Skeletal muscle satellite cell (primary cell): ENCODE results near the gene SETD3.

Experiments
- H3K27me3 ChIP-seq: 2 replicates; pipeline ENCODE4 v1.7.0; 2013; ENCODE audit warnings: low read length; ENCODE audit not compliant: control insufficient read depth, insufficient read depth
- H3K36me3 ChIP-seq: 2 replicates; pipeline ENCODE4 v1.7.0; 2013; ENCODE audit warnings: mild to moderate bottlenecking, control low read depth, low read length; ENCODE audit not compliant: insufficient read depth
- H3K4me1 ChIP-seq: 2 replicates; pipeline ENCODE4 v1.7.0; 2013; ENCODE audit warnings: low read length; ENCODE audit not compliant: control insufficient read depth, insufficient read depth
- H3K4me2 ChIP-seq: 2 replicates; pipeline ENCODE4 v1.7.0; 2013; ENCODE audit warnings: mild to moderate bottlenecking, low read length
- H3K4me3 ChIP-seq: 2 replicates; pipeline ENCODE4 v1.7.0; 2013; ENCODE audit warnings: low read length
- H3K9ac ChIP-seq: 2 replicates; pipeline ENCODE4 v1.7.0; 2013; ENCODE audit warnings: mild to moderate bottlenecking, low read depth, low read length, moderate library complexity
- H3K9me3 ChIP-seq: replicated peaks from 2 replicates; pipeline ENCODE4 v1.7.0; 2013; ENCODE audit warnings: mild to moderate bottlenecking, control low read depth, low read length

The SETD3 gene

DNA sequence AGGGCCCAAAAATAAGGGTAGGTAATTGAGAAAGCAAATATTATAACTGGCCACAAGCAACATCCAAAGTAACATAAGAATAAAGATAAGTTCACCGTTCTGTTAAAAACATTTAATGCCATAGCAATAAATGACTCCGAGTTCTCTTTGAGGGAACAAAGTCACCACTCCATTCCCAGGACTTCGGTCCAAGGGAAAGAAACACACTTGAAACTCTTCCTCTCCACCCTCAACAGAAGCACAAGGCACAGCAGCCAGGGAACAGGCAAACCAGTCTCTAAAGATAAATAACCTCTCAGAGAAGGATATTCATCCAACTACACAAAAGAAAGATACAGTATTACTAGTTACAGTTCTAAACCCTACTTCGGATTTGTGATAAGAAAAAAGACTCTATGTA is 2.5 kb downstream of the SETD3 start:
- no peaks in the 10 kb centered on the region for H3K36me3 ChIP-seq
- H3K4me3 ChIP-seq = no peak overlapping the region
- H3K4me2 ChIP-seq = peak overlapping the region; percentile 88
- no peaks in the 10 kb centered on the region for H3K27me3 ChIP-seq
- H3K9ac ChIP-seq = no peak overlapping the region
- H3K4me1 ChIP-seq = peaks cover 16% of the 10 kb centered on the region
- H3K9me3 ChIP-seq = no peaks in the 10 kb centered on the region

- H3K9me3 ChIP-seq = no peaks in the 10 kb centered on the region
- H3K36me3 ChIP-seq = no peaks in the 10 kb centered on the region
- H3K27me3 ChIP-seq = no peaks in the 10 kb centered on the region
- H3K4me2 ChIP-seq = no peak overlapping the region
- H3K4me1 ChIP-seq = peaks cover 10% of the 10 kb centered on the region
- H3K4me3 ChIP-seq = no peak overlapping the region
- H3K9ac ChIP-seq = no peak overlapping the region
Measured at GRCh38 chr14:99476864-99477263, 3.8 kb downstream of the SETD3 start.

DNA sequence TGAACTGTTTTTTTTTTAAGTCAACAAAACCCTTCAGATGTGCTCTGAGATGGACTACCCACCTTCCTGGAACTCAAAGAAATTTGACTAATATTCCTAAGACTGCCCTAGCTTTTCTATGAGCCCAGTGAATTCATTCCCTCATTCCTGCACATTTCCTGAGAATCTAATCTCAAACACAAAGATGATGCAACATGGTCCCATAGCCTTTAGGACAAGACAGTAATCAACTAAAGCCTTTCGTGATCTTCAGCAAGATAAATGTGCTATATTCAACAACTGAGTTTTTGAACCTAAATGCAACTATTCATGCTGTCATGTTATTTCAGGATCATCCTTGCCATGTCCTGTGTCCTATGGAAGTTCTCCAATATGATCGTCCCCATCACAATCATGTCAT is 5.0 kb downstream of the SETD3 start:
- no peak overlapping the region for H3K9ac ChIP-seq
- H3K4me1 ChIP-seq = peaks cover 10% of the 10 kb centered on the region
- no peaks in the 10 kb centered on the region for H3K27me3 ChIP-seq
- no peak overlapping the region for H3K4me2 ChIP-seq
- no peak overlapping the region for H3K4me3 ChIP-seq
- no peaks in the 10 kb centered on the region for H3K9me3 ChIP-seq
- H3K36me3 ChIP-seq = no peaks in the 10 kb centered on the region

DNA sequence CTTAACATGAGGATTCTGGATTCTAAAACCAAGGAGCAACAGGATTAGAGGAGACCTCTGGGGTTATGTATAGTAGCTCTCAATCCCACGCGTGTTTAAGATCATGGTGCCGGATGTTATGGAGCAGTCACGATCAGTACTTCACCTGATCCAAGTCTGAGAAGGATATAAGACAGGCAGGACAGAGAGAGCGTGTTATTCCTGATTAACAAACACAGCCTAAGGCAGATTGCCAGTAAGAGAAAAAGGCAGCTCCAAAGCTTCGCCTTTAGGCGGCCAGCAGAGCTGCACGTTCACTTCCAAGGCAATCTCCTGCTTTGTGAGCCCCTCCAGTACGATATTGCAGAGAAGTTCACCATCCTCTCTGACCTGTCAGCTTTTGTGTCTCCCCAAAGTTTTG is 5.5 kb downstream of the SETD3 start:
- no peaks in the 10 kb centered on the region for H3K36me3 ChIP-seq
- H3K4me3 ChIP-seq = no peak overlapping the region
- no peak overlapping the region for H3K9ac ChIP-seq
- no peaks in the 10 kb centered on the region for H3K9me3 ChIP-seq
- no peak overlapping the region for H3K4me2 ChIP-seq
- H3K27me3 ChIP-seq = no peaks in the 10 kb centered on the region
- H3K4me1 ChIP-seq = peaks cover 10% of the 10 kb centered on the region

DNA sequence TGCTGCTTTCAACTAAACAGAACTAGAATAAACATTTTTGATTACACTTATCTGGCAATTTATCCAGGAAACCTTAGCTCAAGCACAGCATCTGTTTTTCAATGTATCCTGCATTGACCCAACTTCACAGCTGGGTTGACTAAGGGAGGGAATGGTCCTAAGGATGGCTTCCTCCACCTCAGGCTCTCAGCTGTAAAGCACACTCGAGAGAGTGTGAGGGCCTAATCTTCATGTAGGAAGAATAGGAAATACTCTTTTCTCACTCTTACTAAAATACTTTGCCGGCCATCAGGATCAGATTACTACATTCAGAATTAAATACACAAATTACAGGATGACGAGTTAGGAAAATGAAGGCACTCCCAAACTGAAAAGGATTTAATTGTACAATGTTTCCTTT is 7.2 kb downstream of the SETD3 start:
- no peak overlapping the region for H3K4me2 ChIP-seq
- no peak overlapping the region for H3K4me3 ChIP-seq
- no peaks in the 10 kb centered on the region for H3K36me3 ChIP-seq
- no peaks in the 10 kb centered on the region for H3K27me3 ChIP-seq
- no peaks in the 10 kb centered on the region for H3K4me1 ChIP-seq
- no peak overlapping the region for H3K9ac ChIP-seq
- no peaks in the 10 kb centered on the region for H3K9me3 ChIP-seq

DNA sequence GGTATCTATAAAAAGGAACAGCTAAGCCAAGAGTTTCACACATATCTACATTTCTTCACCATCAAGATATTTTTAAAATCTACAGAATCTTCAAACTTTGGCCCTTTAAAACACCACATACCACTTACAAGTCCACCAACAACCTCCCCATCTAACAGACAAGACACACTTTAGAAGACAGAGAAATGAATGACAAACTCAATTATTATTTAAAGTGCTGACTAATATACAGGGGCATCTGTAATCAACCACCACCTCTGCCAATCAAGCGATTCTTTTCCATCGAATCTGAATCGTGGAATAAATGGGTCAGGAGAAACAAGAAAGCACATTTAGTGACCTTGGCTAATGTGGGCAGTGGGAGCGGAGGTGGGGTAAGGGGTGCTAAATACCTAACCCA is 7.7 kb downstream of the SETD3 start:
- Histone ChIP-seq H3K4me2 (no peak overlapping the region), H3K36me3 (no peaks in the 10 kb centered on the region), H3K9me3 (no peaks in the 10 kb centered on the region), H3K4me3 (no peak overlapping the region), H3K27me3 (no peaks in the 10 kb centered on the region), H3K9ac (no peak overlapping the region), H3K4me1 (no peaks in the 10 kb centered on the region)

DNA sequence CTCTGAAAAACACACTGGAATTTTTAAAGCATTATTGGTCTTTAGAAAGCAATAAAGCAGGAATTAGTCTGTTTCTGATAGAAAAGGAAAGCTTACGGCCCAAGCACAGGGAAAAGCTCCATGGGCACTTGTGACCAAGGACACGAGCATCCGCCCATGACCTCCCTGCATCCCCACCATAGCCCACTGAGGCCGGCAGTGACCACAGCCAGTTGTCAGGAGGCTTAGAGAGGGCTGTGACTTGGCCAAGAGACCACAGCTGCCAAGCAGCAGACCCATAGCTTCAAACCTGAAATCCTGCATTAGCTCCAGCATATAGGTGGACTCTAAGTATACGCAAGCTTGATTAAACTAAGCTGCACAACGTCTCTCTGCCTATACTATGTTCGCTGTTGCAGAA is 8.9 kb downstream of the SETD3 start:
- Histone ChIP-seq H3K4me3 (no peak overlapping the region), H3K4me2 (no peak overlapping the region), H3K27me3 (no peaks in the 10 kb centered on the region), H3K4me1 (no peaks in the 10 kb centered on the region), H3K36me3 (no peaks in the 10 kb centered on the region), H3K9ac (no peak overlapping the region), H3K9me3 (no peaks in the 10 kb centered on the region)

DNA sequence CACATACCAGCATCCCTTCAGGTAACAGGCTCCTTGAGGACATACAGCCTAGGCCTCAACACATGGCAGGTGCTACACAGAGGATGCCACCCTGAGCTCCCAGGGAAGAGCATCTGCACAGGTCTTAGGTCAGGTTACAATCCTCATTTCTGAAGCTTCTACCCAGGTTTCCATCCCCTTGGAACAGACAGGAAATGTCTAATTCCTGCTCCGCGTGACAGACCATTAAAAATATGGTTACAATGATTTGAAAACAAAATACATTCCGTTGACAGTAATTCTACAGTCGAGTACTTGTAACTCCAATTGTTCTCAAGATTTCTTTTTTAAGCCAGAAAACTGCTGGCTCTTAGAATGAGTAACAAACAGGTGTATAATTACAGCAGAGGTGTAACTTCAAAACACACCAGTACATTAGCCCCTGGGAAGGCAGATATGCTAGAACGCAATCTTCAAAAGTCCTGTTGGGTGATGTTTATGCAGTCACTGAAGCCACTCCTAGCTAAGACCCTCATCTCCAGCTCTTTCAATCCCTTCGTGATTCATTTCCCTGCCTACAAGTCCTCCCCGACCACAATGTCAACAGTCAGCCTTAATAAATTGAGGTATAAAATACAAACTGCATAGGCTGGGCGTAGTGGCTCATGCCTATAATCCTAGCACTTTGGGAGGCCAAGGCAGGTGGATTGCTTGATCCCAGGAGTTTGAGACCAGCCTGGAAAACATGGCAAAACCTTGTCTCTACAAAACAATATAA is 11.6 kb downstream of the SETD3 start:
- H3K27me3 ChIP-seq = no peaks in the 10 kb centered on the region
- H3K9ac ChIP-seq = no peak overlapping the region
- no peaks in the 10 kb centered on the region for H3K9me3 ChIP-seq
- H3K4me3 ChIP-seq = no peak overlapping the region
- H3K36me3 ChIP-seq = peaks cover 6% of the 10 kb centered on the region
- no peaks in the 10 kb centered on the region for H3K4me1 ChIP-seq
- no peak overlapping the region for H3K4me2 ChIP-seq

- Histone ChIP-seq H3K36me3 (peaks cover 11% of the 10 kb centered on the region), H3K27me3 (no peaks in the 10 kb centered on the region), H3K4me3 (no peak overlapping the region), H3K9ac (no peak overlapping the region), H3K4me2 (no peak overlapping the region), H3K4me1 (no peaks in the 10 kb centered on the region), H3K9me3 (no peaks in the 10 kb centered on the region)
Measured at GRCh38 chr14:99468081-99468480, 12.6 kb downstream of the SETD3 start.

DNA sequence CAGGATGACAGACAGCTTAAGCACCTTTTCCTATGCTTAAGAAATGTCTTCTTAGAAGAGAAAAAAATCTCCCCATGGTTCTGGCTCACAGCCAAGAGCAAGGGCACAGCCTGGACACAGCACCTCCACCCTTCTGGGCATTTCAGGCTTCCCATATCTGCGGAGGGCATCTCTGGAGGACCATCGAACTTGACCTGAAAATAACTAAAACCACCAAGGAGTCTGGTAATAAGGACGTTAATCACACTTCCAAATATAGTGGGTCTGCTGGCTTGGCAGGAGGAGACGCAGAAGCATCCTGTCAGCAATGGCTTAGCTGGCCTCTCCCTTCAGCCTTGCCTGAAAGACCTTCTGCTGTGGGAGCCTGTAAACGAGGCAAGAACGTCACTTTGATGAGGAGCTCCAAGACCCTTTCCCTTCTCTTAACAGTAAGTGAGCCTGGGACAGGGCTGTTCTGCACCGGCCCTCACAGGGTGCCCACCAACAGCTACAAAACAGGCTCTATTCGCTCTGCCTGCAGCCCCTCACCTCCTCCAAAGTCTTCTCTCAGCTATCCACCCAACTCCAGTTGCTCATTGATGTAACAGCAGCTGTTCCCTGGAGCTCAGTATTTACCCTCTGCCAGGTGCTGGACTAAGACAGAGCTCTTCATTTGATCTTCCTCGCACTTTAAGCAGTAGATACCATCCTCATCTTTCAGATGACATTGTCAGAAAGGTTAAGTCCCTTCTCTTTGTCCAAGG is 13.2 kb downstream of the SETD3 start:
- Histone ChIP-seq H3K9me3 (no peaks in the 10 kb centered on the region), H3K4me3 (no peak overlapping the region), H3K36me3 (peaks cover 14% of the 10 kb centered on the region), H3K4me1 (no peaks in the 10 kb centered on the region), H3K9ac (no peak overlapping the region), H3K4me2 (no peak overlapping the region), H3K27me3 (no peaks in the 10 kb centered on the region)

- H3K4me1 ChIP-seq = no peaks in the 10 kb centered on the region
- H3K4me3 ChIP-seq = no peak overlapping the region
- H3K4me2 ChIP-seq = no peak overlapping the region
- H3K9ac ChIP-seq = no peak overlapping the region
- peaks cover 14% of the 10 kb centered on the region for H3K36me3 ChIP-seq
- no peaks in the 10 kb centered on the region for H3K27me3 ChIP-seq
- no peaks in the 10 kb centered on the region for H3K9me3 ChIP-seq
Measured at GRCh38 chr14:99466758-99467157, 13.9 kb downstream of the SETD3 start.

- Histone ChIP-seq H3K27me3 (no peaks in the 10 kb centered on the region), H3K9me3 (no peaks in the 10 kb centered on the region), H3K9ac (no peak overlapping the region), H3K36me3 (peaks cover 23% of the 10 kb centered on the region), H3K4me2 (no peak overlapping the region), H3K4me3 (no peak overlapping the region), H3K4me1 (no peaks in the 10 kb centered on the region)
Measured at GRCh38 chr14:99465288-99465687, 15.4 kb downstream of the SETD3 start.
